Breast epithelium (tissue), 4 donors: Measurements from ENCODE around the gene RAD51D. TPM values are rescaled to one million over a fixed set of nuclear protein-coding genes. Genes with fewer than 3 reads are reported as not detected.

Experiments
- DNase-seq, 2 donors: peaks; one replicate each; pipeline ENCODE4 v3.0.0-alpha.2; 2019; ENCODE audit warnings: low spot score in 2 of 2
- H3K27ac ChIP-seq, 2 donors: fragments of 200-600 bp; sonication (generic) in 1 of 2; one replicate each; pipeline ENCODE4 v1.5.1; 2016 to 2019; ENCODE audit warnings: mild to moderate bottlenecking in 1 of 2
- H3K27me3 ChIP-seq, 2 donors: fragments of 200-600 bp; sonication (generic) in 1 of 2; one replicate each; pipeline versions ENCODE4 v1.5.1 to v1.6.0; 2017 to 2019; ENCODE audit warnings: control low read depth in 1 of 2, mild to moderate bottlenecking in 1 of 2
- H3K36me3 ChIP-seq: fragments of 200-600 bp; one replicate; pipeline ENCODE4 v1.5.1; 2019
- H3K4me1 ChIP-seq, 2 donors: fragments of 200-600 bp; sonication (generic); one replicate each; pipeline ENCODE4 v1.5.1; 2016 to 2019; ENCODE audit warnings: control low read depth in 1 of 2
- H3K4me3 ChIP-seq, 3 donors: fragments of 200-600 bp; sonication (generic); 1 replicate in 2 of 3; 2 replicates in 1 of 3; pipeline ENCODE4 v1.5.1; 2016 to 2019; ENCODE audit warnings: mild to moderate bottlenecking in 3 of 3, moderate library complexity in 2 of 3
- H3K9me3 ChIP-seq, 2 donors: fragments of 200-600 bp; sonication (generic) in 1 of 2; one replicate each; pipeline ENCODE4 v1.5.1; 2016 to 2019; ENCODE audit warnings: control low read depth in 1 of 2
- POLR2A ChIP-seq: fragments of 450-650 bp; IDR thresholded peaks from one replicate; pipeline ENCODE4 v1.6.1; 2016; ENCODE audit warnings: antibody characterized with exemption, mild to moderate bottlenecking, moderate library complexity
- POLR2AphosphoS5 ChIP-seq, 3 donors: sonication (generic); formaldehyde crosslinking; IDR thresholded peaks; one replicate each; pipeline ENCODE4 v1.6.1; 2017; ENCODE audit warnings: antibody characterized with exemption in 3 of 3
- intact Hi-C: fragments of 100-400 bp; cut with DNase I; formaldehyde crosslinking; loops from one replicate; pipeline ENCODE4 v1.15.1; 2023; ENCODE audit warnings: low total_unique reads
- total RNA-seq, 3 donors: library from RNA; depleted of rRNA; stranded (reverse); fragments of >200 nt; gene quantifications; one replicate each; pipeline ENCODE4 v1.1.0, GENCODE V29; 2016
- TF ChIP-seq, protein P1 (sequence below), 3 donors: fragments of 450-650 bp; IDR thresholded peaks; one replicate each; pipeline ENCODE4 v1.5.1; 2016 to 2017; ENCODE audit warnings: antibody characterized with exemption in 3 of 3, mild to moderate bottlenecking in 3 of 3, moderate library complexity in 3 of 3

RAD51D gene
- total RNA-seq, 3 donors from 2014 or later, result 7.9 to 12.6 (median 10.5) TPM

DNA sequence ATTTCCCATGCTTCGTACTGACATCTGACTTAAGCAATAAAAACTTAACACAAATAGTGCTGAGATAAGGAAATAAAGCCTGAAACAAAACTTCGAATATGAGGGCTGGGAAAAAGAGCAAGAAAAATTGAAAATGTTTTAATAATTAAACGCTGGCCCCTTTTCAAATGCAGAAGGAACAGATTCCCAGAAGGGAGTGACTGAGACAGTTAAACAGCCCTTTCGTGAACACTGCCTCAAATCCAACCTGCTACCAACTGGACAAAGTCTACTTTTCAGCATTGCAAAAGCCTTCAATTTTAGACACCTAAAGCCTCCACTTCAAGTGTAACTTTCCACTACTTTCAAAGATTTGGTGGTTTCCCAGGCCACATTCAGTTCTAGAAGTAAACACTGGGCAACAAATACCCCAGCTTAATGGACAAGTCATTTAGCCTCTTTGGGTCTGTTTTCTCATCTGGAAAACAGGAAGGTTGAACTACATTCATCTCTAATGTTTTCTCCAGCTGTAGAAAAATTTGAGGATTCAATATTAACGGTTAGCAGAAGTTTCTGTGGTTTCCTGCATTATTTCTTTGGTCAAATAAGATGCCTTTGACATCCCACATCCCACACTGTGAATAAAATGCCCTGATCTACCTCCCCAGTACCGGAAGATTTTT lies 68.0 kb downstream of the RAD51D start:
- Histone ChIP-seq H3K9me3 (no peaks in the 10 kb centered on the region), H3K4me3 (no peak overlapping the region), H3K4me1 (peaks cover 0 to 11% of the 10 kb centered on the region in 2 donors), H3K36me3 (no peaks in the 10 kb centered on the region), H3K27me3 (no peaks in the 10 kb centered on the region), H3K27ac (peak overlapping the region; percentile 57 to 74)
- TF ChIP-seq, protein P1, sequence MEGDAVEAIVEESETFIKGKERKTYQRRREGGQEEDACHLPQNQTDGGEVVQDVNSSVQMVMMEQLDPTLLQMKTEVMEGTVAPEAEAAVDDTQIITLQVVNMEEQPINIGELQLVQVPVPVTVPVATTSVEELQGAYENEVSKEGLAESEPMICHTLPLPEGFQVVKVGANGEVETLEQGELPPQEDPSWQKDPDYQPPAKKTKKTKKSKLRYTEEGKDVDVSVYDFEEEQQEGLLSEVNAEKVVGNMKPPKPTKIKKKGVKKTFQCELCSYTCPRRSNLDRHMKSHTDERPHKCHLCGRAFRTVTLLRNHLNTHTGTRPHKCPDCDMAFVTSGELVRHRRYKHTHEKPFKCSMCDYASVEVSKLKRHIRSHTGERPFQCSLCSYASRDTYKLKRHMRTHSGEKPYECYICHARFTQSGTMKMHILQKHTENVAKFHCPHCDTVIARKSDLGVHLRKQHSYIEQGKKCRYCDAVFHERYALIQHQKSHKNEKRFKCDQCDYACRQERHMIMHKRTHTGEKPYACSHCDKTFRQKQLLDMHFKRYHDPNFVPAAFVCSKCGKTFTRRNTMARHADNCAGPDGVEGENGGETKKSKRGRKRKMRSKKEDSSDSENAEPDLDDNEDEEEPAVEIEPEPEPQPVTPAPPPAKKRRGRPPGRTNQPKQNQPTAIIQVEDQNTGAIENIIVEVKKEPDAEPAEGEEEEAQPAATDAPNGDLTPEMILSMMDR (IDR thresholded peaks at IDR 0.05), result no peak
- TF ChIP-seq POLR2AphosphoS5 (IDR thresholded peaks at IDR 0.05), result no peak
- TF ChIP-seq POLR2A, result no peak
- DNase-seq, result no peak
- intact Hi-C loops, result no loop called here

- Histone ChIP-seq H3K36me3 (no peaks in the 10 kb centered on the region), H3K27ac (peak overlapping the region; percentile 57 to 74)
- intact Hi-C loops, result no loop called here
Observed at GRCh38 chr17:35051183-35051578, 68.5 kb downstream of the RAD51D start.

DNA sequence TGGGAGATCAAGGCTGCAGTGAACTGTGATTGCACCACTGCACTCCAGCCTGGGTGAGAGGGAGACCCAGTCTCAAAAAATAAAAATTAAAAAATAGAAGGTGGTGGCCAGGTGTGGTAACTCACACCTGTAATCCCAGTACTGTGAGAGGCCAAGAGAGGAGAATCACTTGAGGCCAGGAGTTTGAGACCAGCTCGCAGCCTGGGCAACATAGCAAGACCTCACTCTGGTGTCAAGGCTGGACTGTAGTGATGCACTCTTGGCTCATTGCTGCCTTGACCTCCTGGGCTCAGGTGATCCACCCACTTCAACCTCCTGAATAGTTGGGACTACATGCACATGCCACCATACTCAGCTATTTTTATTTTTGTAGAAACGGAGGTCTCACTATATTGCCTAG lies 69.5 kb downstream of the RAD51D start:
- Histone ChIP-seq H3K36me3 (no peaks in the 10 kb centered on the region), H3K4me1 (peaks cover 0 to 11% of the 10 kb centered on the region in 2 donors), H3K27ac (no peak overlapping the region), H3K4me3 (no peak overlapping the region), H3K9me3 (no peaks in the 10 kb centered on the region), H3K27me3 (no peaks in the 10 kb centered on the region)
- TF ChIP-seq, protein P1 (IDR thresholded peaks at IDR 0.05), result no peak
- TF ChIP-seq POLR2A (no peak), POLR2AphosphoS5 (IDR thresholded peaks at IDR 0.05) (no peak)
- no peak for DNase-seq
- intact Hi-C loops, result no loop called here

More at GRCh38 chr17:35051183-35051578, 68.5 kb downstream of the RAD51D start:
- DNase-seq, result no peak
- TF ChIP-seq, protein P1 (IDR thresholded peaks at IDR 0.05), result no peak
- TF ChIP-seq POLR2AphosphoS5 (IDR thresholded peaks at IDR 0.05), result no peak
- TF ChIP-seq POLR2A, result no peak
- Histone ChIP-seq H3K27me3 (no peaks in the 10 kb centered on the region), H3K4me1 (peaks cover 0 to 11% of the 10 kb centered on the region in 2 donors), H3K9me3 (no peaks in the 10 kb centered on the region), H3K4me3 (no peak overlapping the region)

GRCh38 chr17:35048685-35049379 lies 70.8 kb downstream of the RAD51D start:
- no peak overlapping the region for H3K27ac ChIP-seq
- intact Hi-C loops, result no loop called here
- no peaks in the 10 kb centered on the region for H3K9me3 ChIP-seq
- H3K27me3 ChIP-seq, result no peaks in the 10 kb centered on the region
- TF ChIP-seq POLR2AphosphoS5 (IDR thresholded peaks at IDR 0.05) (no peak), POLR2A (no peak)
- TF ChIP-seq, protein P1 (IDR thresholded peaks at IDR 0.05), result no peak
- H3K36me3 ChIP-seq, result no peaks in the 10 kb centered on the region
- H3K4me3 ChIP-seq, result no peak overlapping the region
- H3K4me1 ChIP-seq, result peaks cover 0 to 11% of the 10 kb centered on the region in 2 donors
- no peak for DNase-seq

DNA sequence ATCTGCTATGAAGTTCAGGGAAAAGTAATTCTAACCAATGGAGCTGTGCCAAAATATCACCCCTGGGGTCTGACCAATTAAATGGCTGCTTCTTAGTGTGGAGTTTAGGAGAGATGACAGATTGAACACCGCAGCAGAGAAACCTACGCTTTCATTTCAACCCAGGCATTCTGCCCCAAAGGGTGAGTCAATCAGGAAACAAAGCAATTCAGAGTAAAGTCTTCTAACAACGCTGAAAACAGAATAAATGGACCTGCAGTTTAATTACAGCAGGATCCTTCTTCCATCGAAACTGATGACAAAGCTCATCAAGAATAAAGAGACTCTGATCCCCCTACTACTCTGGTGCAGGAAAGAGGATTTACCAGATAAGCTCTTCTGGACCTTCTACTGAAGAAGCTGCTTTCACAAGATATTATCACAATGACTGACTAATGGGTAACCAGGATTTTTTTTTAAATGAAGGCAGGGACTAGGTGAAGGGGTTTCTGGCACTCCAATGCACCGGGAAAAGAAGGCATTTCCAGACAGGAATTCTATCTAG lies 72.8 kb downstream of the RAD51D start:
- H3K9me3 ChIP-seq, result no peaks in the 10 kb centered on the region
- no peak overlapping the region for H3K4me3 ChIP-seq
- H3K27me3 ChIP-seq, result no peaks in the 10 kb centered on the region
- H3K27ac ChIP-seq, result peak overlapping the region in 1 of 2 donors; percentile 48
- H3K4me1 ChIP-seq, result peaks cover 0 to 11% of the 10 kb centered on the region in 2 donors
- DNase-seq, result no peak
- intact Hi-C loops, result no loop called here
- no peaks in the 10 kb centered on the region for H3K36me3 ChIP-seq
- TF ChIP-seq POLR2A, result no peak
- no peak for TF ChIP-seq POLR2AphosphoS5 (IDR thresholded peaks at IDR 0.05)
- TF ChIP-seq, protein P1 (IDR thresholded peaks at IDR 0.05), result no peak
